WTC11 (cell line): ENCODE measurements around the gene VPS4A. TPM values are rescaled to one million over a fixed set of nuclear protein-coding genes. Genes with fewer than 3 reads are reported as not detected.
A peak's percentile ranks its signal among the peaks of the same experiment; 100 is the strongest.

Source experiments
- ATAC-seq: fragments of 200-7000 bp; cut with Tn5 transposase; 2 replicates; pipeline ENCODE4 v1.10.0; 2021; ENCODE audit warnings: mild to moderate bottlenecking, moderate library complexity
- CTCF ChIA-PET: fragments of 300-600 bp; sonication (Branson Sonifier 250); formaldehyde crosslinking; loops from one replicate; lab custom pipeline; 2021; ENCODE audit warnings: antibody characterized with exemption; lab: Charles Lee
- POLR2A ChIA-PET: fragments of 350-600 bp; sonication (Branson Sonifier 250); formaldehyde crosslinking; loops from one replicate; lab custom pipeline; 2021; ENCODE audit warnings: antibody characterized with exemption; lab: Charles Lee
- DNase-seq: peaks from one replicate; pipeline ENCODE4 v3.0.0; 2021; ENCODE audit warnings: low spot score
- H3K27ac Mint-ChIP-seq: 2 replicates; pipeline ENCODE4 v1.8.0; 2021; ENCODE audit warnings: mixed read lengths
- H3K27me3 Mint-ChIP-seq: 2 replicates; pipeline ENCODE4 v1.8.0; 2021; ENCODE audit warnings: low read depth, mild to moderate bottlenecking, moderate library complexity, mixed read lengths
- H3K36me3 Mint-ChIP-seq: 2 replicates; pipeline ENCODE4 v1.8.0; 2021; ENCODE audit warnings: mixed read lengths
- H3K4me1 Mint-ChIP-seq: 2 replicates; pipeline ENCODE4 v1.8.0; 2022; ENCODE audit warnings: mixed read lengths
- H3K4me3 Mint-ChIP-seq: 2 replicates; pipeline ENCODE4 v1.8.0; 2021; ENCODE audit warnings: mild to moderate bottlenecking, moderate library complexity, mixed read lengths
- H3K9me3 Mint-ChIP-seq: 2 replicates; pipeline ENCODE4 v1.8.0; 2021; ENCODE audit warnings: mixed read lengths
- CBFB ChIP-seq: sonication (generic); formaldehyde crosslinking; IDR thresholded peaks from 2 replicates; pipeline ENCODE4 v1.8.1; 2022; ENCODE audit warnings: mild to moderate bottlenecking, low read depth, missing genetic modification reagents
- CREM ChIP-seq: sonication (generic); formaldehyde crosslinking; IDR thresholded peaks from 2 replicates; pipeline ENCODE4 v1.8.1; 2022; ENCODE audit warnings: mild to moderate bottlenecking, missing genetic modification reagents, moderate library complexity
- FOXP1 ChIP-seq: sonication (generic); formaldehyde crosslinking; IDR thresholded peaks from 2 replicates; pipeline ENCODE4 v1.8.0; 2022; ENCODE audit warnings: missing genetic modification reagents, mild to moderate bottlenecking, moderate library complexity, borderline replicate concordance
- GABPB1 ChIP-seq: sonication (generic); formaldehyde crosslinking; IDR thresholded peaks from 2 replicates; pipeline ENCODE4 v1.8.1; 2023; ENCODE audit warnings: mild to moderate bottlenecking, missing genetic modification reagents
- GTF2I ChIP-seq: fragments of 250-450 bp; sonication (Bioruptor Pico); conservative IDR thresholded peaks from 2 replicates; pipeline ENCODE4 v1.4.0; 2021; ENCODE audit warnings: mild to moderate bottlenecking
- HMGA2 ChIP-seq: fragments of 250-450 bp; sonication (Bioruptor Pico); IDR thresholded peaks from 2 replicates; pipeline ENCODE4 v1.4.0; 2021; ENCODE audit warnings: mild to moderate bottlenecking, moderate library complexity
- NFE2L1 ChIP-seq: sonication (generic); formaldehyde crosslinking; IDR thresholded peaks from 2 replicates; pipeline ENCODE4 v1.8.1; 2023; ENCODE audit warnings: missing genetic modification reagents
- NFYB ChIP-seq: sonication (generic); formaldehyde crosslinking; conservative IDR thresholded peaks from 2 replicates; pipeline ENCODE4 v1.8.0; 2022; ENCODE audit warnings: low read depth, missing genetic modification reagents
- NR1H2 ChIP-seq: sonication (generic); formaldehyde crosslinking; IDR thresholded peaks from 2 replicates; pipeline ENCODE4 v1.9.0; 2021; ENCODE audit warnings: mild to moderate bottlenecking, moderate library complexity, missing genetic modification reagents
- OVOL2 ChIP-seq: fragments of 250-450 bp; sonication (Bioruptor Pico); IDR thresholded peaks from 2 replicates; pipeline ENCODE4 v1.9.0; 2021; ENCODE audit warnings: mild to moderate bottlenecking, borderline replicate concordance
- RORB ChIP-seq: fragments of 250-450 bp; sonication (Bioruptor Pico); IDR thresholded peaks from 2 replicates; pipeline ENCODE4 v1.9.0; 2021; ENCODE audit warnings: mild to moderate bottlenecking
- ZNF219 ChIP-seq: sonication (generic); formaldehyde crosslinking; IDR thresholded peaks from 2 replicates; pipeline ENCODE4 v1.8.0; 2023; ENCODE audit warnings: missing genetic modification reagents, mild to moderate bottlenecking, borderline replicate concordance
- ZNF232 ChIP-seq: sonication (generic); formaldehyde crosslinking; IDR thresholded peaks from 2 replicates; pipeline ENCODE4 v1.8.0; 2022; ENCODE audit warnings: mild to moderate bottlenecking, missing genetic modification reagents
- ZNF396 ChIP-seq: fragments of 250-450 bp; sonication (Bioruptor Pico); IDR thresholded peaks from 2 replicates; pipeline ENCODE4 v1.8.0; 2021; ENCODE audit warnings: mild to moderate bottlenecking, moderate library complexity, borderline replicate concordance
- ZNF416 ChIP-seq: fragments of 250-450 bp; sonication (Bioruptor Pico); IDR thresholded peaks from 2 replicates; pipeline ENCODE4 v1.9.0; 2021; ENCODE audit warnings: mild to moderate bottlenecking, inconsistent platforms
- total RNA-seq: library from RNA; stranded (reverse); gene quantifications from 3 replicates; pipeline ENCODE4 v1.2.3, GENCODE V29; 2021
- TF ChIP-seq, protein P1 (sequence below): fragments of 250-450 bp; sonication (Bioruptor Pico); IDR thresholded peaks from 2 replicates; pipeline ENCODE4 v1.8.0; 2021; ENCODE audit warnings: mild to moderate bottlenecking
- TF ChIP-seq, protein P2 (sequence below): sonication (generic); formaldehyde crosslinking; IDR thresholded peaks from 2 replicates; pipeline ENCODE4 v1.8.1; 2023; ENCODE audit warnings: mild to moderate bottlenecking, missing genetic modification reagents, moderate library complexity
- TF ChIP-seq, protein P3 (sequence below): fragments of 200-600 bp; IDR thresholded peaks from 2 replicates; pipeline ENCODE4 v1.8.0; 2022; ENCODE audit warnings: antibody characterized with exemption
- TF ChIP-seq, protein P4 (sequence below): sonication (generic); formaldehyde crosslinking; conservative IDR thresholded peaks from 2 replicates; pipeline ENCODE4 v1.8.1; 2022; ENCODE audit warnings: mild to moderate bottlenecking, missing genetic modification reagents
- TF ChIP-seq, protein P5 (sequence below): fragments of 250-450 bp; sonication (Bioruptor Pico); IDR thresholded peaks from 2 replicates; pipeline ENCODE4 v1.9.0; 2021; ENCODE audit warnings: mild to moderate bottlenecking, borderline replicate concordance
- TF ChIP-seq, protein P6 (sequence below): fragments of 250-450 bp; sonication (Bioruptor Pico); IDR thresholded peaks from 2 replicates; pipeline ENCODE4 v2.1.2; 2022; ENCODE audit warnings: mild to moderate bottlenecking, moderate library complexity

VPS4A gene
- total RNA-seq, 1 experiment from 2014 or later, result 28.3 TPM

DNA sequence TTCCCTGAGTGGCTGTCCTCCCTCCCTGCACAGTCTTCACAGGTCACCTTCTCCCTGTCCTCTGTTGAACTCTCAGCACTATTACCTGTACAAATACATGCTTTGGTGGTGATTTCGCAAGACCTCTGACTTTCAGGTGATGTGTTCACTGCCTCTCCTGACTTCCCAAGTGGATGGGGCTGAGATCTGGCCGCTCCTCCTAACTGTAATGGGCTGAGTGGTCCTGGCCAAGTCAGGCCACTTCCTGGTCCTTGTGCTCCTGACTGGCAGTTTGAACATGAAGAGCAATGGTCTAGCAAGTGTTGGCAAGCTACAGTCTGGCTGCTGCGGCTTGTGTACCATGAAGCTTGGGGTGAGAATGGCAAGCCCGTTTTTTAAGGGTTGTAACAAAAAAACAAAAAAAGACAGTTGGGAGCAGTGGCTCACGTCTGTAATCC is 52.1 kb downstream of the VPS4A start:
- no peaks in the 10 kb centered on the region for H3K27me3 Mint-ChIP-seq
- no peaks in the 10 kb centered on the region for H3K9me3 Mint-ChIP-seq
- H3K4me3 Mint-ChIP-seq, result no peak overlapping the region
- peak overlapping the region; percentile 71 for H3K27ac Mint-ChIP-seq
- peaks cover 27% of the 10 kb centered on the region for H3K36me3 Mint-ChIP-seq
- POLR2A ChIA-PET, result no interaction called here
- no peaks in the 10 kb centered on the region for H3K4me1 Mint-ChIP-seq
- no peak for DNase-seq
- CTCF ChIA-PET, result no interaction called here
- TF ChIP-seq ZNF232 (CRISPR knock-in tag) (no peak), GTF2I (no peak), NFYB (CRISPR knock-in tag) (no peak), OVOL2 (CRISPR knock-in tag) (no peak), RORB (CRISPR knock-in tag) (no peak), ZNF219 (no peak), HMGA2 (CRISPR knock-in tag) (no peak), CREM (CRISPR knock-in tag) (no peak), GABPB1 (CRISPR knock-in tag) (no peak), ZNF416 (CRISPR knock-in tag) (no peak), ZNF396 (no peak), NFE2L1 (CRISPR knock-in tag) (no peak), CBFB (CRISPR knock-in tag) (no peak), FOXP1 (CRISPR knock-in tag) (no peak), NR1H2 (no peak)
- TF ChIP-seq, protein P1, sequence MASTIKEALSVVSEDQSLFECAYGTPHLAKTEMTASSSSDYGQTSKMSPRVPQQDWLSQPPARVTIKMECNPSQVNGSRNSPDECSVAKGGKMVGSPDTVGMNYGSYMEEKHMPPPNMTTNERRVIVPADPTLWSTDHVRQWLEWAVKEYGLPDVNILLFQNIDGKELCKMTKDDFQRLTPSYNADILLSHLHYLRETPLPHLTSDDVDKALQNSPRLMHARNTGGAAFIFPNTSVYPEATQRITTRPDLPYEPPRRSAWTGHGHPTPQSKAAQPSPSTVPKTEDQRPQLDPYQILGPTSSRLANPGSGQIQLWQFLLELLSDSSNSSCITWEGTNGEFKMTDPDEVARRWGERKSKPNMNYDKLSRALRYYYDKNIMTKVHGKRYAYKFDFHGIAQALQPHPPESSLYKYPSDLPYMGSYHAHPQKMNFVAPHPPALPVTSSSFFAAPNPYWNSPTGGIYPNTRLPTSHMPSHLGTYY (CRISPR knock-in tag), result no peak
- TF ChIP-seq, protein P2, sequence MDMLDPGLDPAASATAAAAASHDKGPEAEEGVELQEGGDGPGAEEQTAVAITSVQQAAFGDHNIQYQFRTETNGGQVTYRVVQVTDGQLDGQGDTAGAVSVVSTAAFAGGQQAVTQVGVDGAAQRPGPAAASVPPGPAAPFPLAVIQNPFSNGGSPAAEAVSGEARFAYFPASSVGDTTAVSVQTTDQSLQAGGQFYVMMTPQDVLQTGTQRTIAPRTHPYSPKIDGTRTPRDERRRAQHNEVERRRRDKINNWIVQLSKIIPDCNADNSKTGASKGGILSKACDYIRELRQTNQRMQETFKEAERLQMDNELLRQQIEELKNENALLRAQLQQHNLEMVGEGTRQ (CRISPR knock-in tag), result no peak
- TF ChIP-seq, protein P3, sequence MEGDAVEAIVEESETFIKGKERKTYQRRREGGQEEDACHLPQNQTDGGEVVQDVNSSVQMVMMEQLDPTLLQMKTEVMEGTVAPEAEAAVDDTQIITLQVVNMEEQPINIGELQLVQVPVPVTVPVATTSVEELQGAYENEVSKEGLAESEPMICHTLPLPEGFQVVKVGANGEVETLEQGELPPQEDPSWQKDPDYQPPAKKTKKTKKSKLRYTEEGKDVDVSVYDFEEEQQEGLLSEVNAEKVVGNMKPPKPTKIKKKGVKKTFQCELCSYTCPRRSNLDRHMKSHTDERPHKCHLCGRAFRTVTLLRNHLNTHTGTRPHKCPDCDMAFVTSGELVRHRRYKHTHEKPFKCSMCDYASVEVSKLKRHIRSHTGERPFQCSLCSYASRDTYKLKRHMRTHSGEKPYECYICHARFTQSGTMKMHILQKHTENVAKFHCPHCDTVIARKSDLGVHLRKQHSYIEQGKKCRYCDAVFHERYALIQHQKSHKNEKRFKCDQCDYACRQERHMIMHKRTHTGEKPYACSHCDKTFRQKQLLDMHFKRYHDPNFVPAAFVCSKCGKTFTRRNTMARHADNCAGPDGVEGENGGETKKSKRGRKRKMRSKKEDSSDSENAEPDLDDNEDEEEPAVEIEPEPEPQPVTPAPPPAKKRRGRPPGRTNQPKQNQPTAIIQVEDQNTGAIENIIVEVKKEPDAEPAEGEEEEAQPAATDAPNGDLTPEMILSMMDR, result no peak
- ATAC-seq, result no peak

DNA sequence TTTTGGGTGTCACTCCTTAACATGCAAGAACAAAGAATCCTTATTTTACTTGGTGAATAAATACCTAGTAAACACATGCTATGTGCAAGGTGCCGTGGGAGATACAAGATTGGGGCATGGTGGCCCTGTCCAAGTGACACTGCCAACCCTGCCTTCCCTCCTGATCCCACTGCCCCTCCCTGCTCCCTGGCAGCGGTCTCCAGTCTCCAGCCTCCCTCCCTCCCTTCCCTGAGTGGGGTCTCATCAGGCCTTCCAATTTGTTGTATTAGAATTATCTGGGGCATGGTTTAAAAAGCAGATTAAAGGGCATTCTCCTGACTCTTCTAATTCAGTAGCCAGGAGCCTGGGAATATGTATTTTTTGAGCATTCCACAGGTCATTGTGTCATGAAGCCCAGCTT is 52.9 kb downstream of the VPS4A start:
- Mint-ChIP-seq H3K4me1 (no peaks in the 10 kb centered on the region), H3K27me3 (no peaks in the 10 kb centered on the region), H3K36me3 (peaks cover 30% of the 10 kb centered on the region), H3K9me3 (no peaks in the 10 kb centered on the region), H3K27ac (no peak overlapping the region), H3K4me3 (no peak overlapping the region)
- POLR2A ChIA-PET, result no interaction called here
- CTCF ChIA-PET, result no interaction called here
- DNase-seq (no peak), ATAC-seq (no peak)
- TF ChIP-seq, protein P4, sequence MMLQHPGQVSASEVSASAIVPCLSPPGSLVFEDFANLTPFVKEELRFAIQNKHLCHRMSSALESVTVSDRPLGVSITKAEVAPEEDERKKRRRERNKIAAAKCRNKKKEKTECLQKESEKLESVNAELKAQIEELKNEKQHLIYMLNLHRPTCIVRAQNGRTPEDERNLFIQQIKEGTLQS, result no peak
- TF ChIP-seq, protein P5, sequence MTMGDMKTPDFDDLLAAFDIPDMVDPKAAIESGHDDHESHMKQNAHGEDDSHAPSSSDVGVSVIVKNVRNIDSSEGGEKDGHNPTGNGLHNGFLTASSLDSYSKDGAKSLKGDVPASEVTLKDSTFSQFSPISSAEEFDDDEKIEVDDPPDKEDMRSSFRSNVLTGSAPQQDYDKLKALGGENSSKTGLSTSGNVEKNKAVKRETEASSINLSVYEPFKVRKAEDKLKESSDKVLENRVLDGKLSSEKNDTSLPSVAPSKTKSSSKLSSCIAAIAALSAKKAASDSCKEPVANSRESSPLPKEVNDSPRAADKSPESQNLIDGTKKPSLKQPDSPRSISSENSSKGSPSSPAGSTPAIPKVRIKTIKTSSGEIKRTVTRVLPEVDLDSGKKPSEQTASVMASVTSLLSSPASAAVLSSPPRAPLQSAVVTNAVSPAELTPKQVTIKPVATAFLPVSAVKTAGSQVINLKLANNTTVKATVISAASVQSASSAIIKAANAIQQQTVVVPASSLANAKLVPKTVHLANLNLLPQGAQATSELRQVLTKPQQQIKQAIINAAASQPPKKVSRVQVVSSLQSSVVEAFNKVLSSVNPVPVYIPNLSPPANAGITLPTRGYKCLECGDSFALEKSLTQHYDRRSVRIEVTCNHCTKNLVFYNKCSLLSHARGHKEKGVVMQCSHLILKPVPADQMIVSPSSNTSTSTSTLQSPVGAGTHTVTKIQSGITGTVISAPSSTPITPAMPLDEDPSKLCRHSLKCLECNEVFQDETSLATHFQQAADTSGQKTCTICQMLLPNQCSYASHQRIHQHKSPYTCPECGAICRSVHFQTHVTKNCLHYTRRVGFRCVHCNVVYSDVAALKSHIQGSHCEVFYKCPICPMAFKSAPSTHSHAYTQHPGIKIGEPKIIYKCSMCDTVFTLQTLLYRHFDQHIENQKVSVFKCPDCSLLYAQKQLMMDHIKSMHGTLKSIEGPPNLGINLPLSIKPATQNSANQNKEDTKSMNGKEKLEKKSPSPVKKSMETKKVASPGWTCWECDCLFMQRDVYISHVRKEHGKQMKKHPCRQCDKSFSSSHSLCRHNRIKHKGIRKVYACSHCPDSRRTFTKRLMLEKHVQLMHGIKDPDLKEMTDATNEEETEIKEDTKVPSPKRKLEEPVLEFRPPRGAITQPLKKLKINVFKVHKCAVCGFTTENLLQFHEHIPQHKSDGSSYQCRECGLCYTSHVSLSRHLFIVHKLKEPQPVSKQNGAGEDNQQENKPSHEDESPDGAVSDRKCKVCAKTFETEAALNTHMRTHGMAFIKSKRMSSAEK, result no peak
- TF ChIP-seq ZNF219, result no peak
- TF ChIP-seq, protein P1 (CRISPR knock-in tag), result no peak
- TF ChIP-seq, protein P6, sequence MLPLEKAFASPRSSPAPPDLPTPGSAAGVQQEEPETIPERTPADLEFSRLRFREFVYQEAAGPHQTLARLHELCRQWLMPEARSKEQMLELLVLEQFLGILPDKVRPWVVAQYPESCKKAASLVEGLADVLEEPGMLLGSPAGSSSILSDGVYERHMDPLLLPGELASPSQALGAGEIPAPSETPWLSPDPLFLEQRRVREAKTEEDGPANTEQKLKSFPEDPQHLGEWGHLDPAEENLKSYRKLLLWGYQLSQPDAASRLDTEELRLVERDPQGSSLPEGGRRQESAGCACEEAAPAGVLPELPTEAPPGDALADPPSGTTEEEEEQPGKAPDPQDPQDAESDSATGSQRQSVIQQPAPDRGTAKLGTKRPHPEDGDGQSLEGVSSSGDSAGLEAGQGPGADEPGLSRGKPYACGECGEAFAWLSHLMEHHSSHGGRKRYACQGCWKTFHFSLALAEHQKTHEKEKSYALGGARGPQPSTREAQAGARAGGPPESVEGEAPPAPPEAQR (CRISPR knock-in tag), result no peak
